8988T (cell line): ENCODE measurements around the gene COLEC11.
"Not testable (repeated sequence)": the region's sequence is repeated elsewhere in the genome, so short reads cannot be mapped to it uniquely, and the experiment has no call there.

Source experiments
- DNase-seq: peaks from one replicate; pipeline ENCODE4 v3.0.0; 2011

Gene COLEC11

GRCh38 chr2:3626118-3626811, 31.4 kb downstream of the COLEC11 start:
- DNase-seq = no peak

- no peak for DNase-seq
Observed at GRCh38 chr2:3626812-3627499, 32.0 kb downstream of the COLEC11 start.

- no peak for DNase-seq
Observed at GRCh38 chr2:3627500-3628100, 32.7 kb downstream of the COLEC11 start.

GRCh38 chr2:3628241-3628679, 33.3 kb downstream of the COLEC11 start:
- DNase-seq = no peak

- DNase-seq = peak; percentile 67
Observed at GRCh38 chr2:3628800-3629199, 33.9 kb downstream of the COLEC11 start.

- no peak for DNase-seq
Observed at GRCh38 chr2:3630631-3631030, 35.7 kb downstream of the COLEC11 start.

- DNase-seq = no peak
Observed at GRCh38 chr2:3631161-3631850, 36.4 kb downstream of the COLEC11 start.

- DNase-seq = no peak
Observed at GRCh38 chr2:3631851-3632659, 37.1 kb downstream of the COLEC11 start.

GRCh38 chr2:3633089-3633981, 38.4 kb downstream of the COLEC11 start:
- peak; percentile 10 for DNase-seq

- DNase-seq = no peak
Observed at GRCh38 chr2:3633982-3634595, 39.2 kb downstream of the COLEC11 start.

- DNase-seq = no peak
Observed at GRCh38 chr2:3634596-3635121, 39.7 kb downstream of the COLEC11 start.

GRCh38 chr2:3635171-3635974, 40.5 kb downstream of the COLEC11 start:
- no peak for DNase-seq

- DNase-seq = not testable (repeated sequence)
Observed at GRCh38 chr2:3635975-3636327, 41.0 kb downstream of the COLEC11 start.

GRCh38 chr2:3636586-3637310, 41.8 kb downstream of the COLEC11 start:
- DNase-seq = no peak

- no peak for DNase-seq
Observed at GRCh38 chr2:3637311-3637675, 42.4 kb downstream of the COLEC11 start.

- no peak for DNase-seq
Observed at GRCh38 chr2:3637692-3638455, 43.0 kb downstream of the COLEC11 start.

- no peak for DNase-seq
Observed at GRCh38 chr2:3638456-3638810, 43.5 kb downstream of the COLEC11 start.

GRCh38 chr2:3639015-3639630, 44.2 kb downstream of the COLEC11 start:
- no peak for DNase-seq
